GM23338 (cell line): ENCODE measurements around the gene PCSK2. TPM values are rescaled to one million over a fixed set of nuclear protein-coding genes. Genes with fewer than 3 reads are reported as not detected.

Source experiments
- ATAC-seq: fragments of 200-7000 bp; cut with Tn5 transposase; 3 replicates; pipeline ENCODE4 v1.9.1; 2020
- DNase-seq: peaks from one replicate; pipeline ENCODE4 v3.0.0-alpha.2; 2015; ENCODE audit warnings: low spot score
- H2AFZ ChIP-seq: fragments of 200-600 bp; sonication (generic); 2 replicates; pipeline ENCODE4 v1.8.0; 2016; ENCODE audit warnings: antibody characterized with exemption, mild to moderate bottlenecking, moderate library complexity
- H3F3A ChIP-seq: fragments of 200-600 bp; sonication (generic); replicated peaks from 2 replicates; pipeline ENCODE4 v1.8.0; 2017; ENCODE audit warnings: antibody characterized with exemption, mixed run types, low read depth
- H3K27ac ChIP-seq: fragments of 200-600 bp; sonication (generic); 2 replicates; pipeline ENCODE4 v1.6.1; 2016; ENCODE audit warnings: low read depth
- H3K27me3 ChIP-seq: fragments of 200-600 bp; sonication (generic); 2 replicates; pipeline ENCODE4 v1.8.0; 2016; ENCODE audit warnings: mild to moderate bottlenecking, mixed run types, moderate library complexity; ENCODE audit not compliant: insufficient read depth
- H3K36me3 ChIP-seq: fragments of 200-600 bp; sonication (generic); 2 replicates; pipeline ENCODE4 v1.8.0; 2016; ENCODE audit warnings: mild to moderate bottlenecking; ENCODE audit not compliant: insufficient read depth
- H3K4me1 ChIP-seq: fragments of 200-600 bp; sonication (generic); 2 replicates; pipeline ENCODE4 v1.8.0; 2016; ENCODE audit warnings: mild to moderate bottlenecking, moderate library complexity; ENCODE audit not compliant: insufficient read depth
- H3K4me2 ChIP-seq: fragments of 200-600 bp; sonication (generic); 2 replicates; pipeline ENCODE4 v1.7.1; 2017; ENCODE audit warnings: mixed run types
- H3K4me3 ChIP-seq: fragments of 200-600 bp; sonication (generic); 2 replicates; pipeline ENCODE4 v1.6.1; 2016; ENCODE audit warnings: mixed run types
- H3K79me2 ChIP-seq: fragments of 200-600 bp; sonication (generic); replicated peaks from 2 replicates; pipeline ENCODE4 v1.8.0; 2017; ENCODE audit warnings: mild to moderate bottlenecking; ENCODE audit not compliant: insufficient read depth
- H3K9me2 ChIP-seq: fragments of 200-600 bp; sonication (generic); 2 replicates; pipeline ENCODE4 v1.8.0; 2017; ENCODE audit not compliant: insufficient read depth
- H4K20me1 ChIP-seq: fragments of 200-600 bp; sonication (generic); replicated peaks from 2 replicates; pipeline ENCODE4 v1.8.0; 2017; ENCODE audit warnings: mild to moderate bottlenecking; ENCODE audit not compliant: insufficient read depth
- H3K27ac Mint-ChIP-seq: 2 replicates; pipeline ENCODE4 v1.8.0; 2020; ENCODE audit warnings: inconsistent platforms, mild to moderate bottlenecking, moderate library complexity, mixed read lengths
- H3K27me3 Mint-ChIP-seq: 3 replicates; pipeline ENCODE4 v1.8.0; 2022; ENCODE audit warnings: low read depth, mild to moderate bottlenecking, moderate library complexity, mixed read lengths, inconsistent platforms; ENCODE audit not compliant: insufficient read depth, poor library complexity
- H3K36me3 Mint-ChIP-seq: 3 replicates; pipeline ENCODE4 v1.8.0; 2021; ENCODE audit warnings: low read depth, mild to moderate bottlenecking, inconsistent platforms, moderate library complexity, mixed read lengths
- H3K4me1 Mint-ChIP-seq: 3 replicates; pipeline ENCODE4 v1.8.0; 2020; ENCODE audit warnings: mild to moderate bottlenecking, inconsistent platforms, mixed read lengths
- H3K4me3 Mint-ChIP-seq: 3 replicates; pipeline ENCODE4 v1.8.0; 2021; ENCODE audit warnings: moderate library complexity, mild to moderate bottlenecking, inconsistent platforms, mixed read lengths
- H3K9me3 Mint-ChIP-seq: 3 replicates; pipeline ENCODE4 v1.8.0; 2020; ENCODE audit warnings: moderate library complexity, mild to moderate bottlenecking, inconsistent platforms, mixed read lengths
- CTCF ChIP-seq, 2 experiments: fragments of 200-600 bp in 1 of 2; sonication (generic) in 1 of 2; conservative IDR thresholded peaks; 2 replicates each; pipeline versions ENCODE4 v1.5.1 to v1.6.1; 2016 to 2017; ENCODE audit warnings: antibody characterized with exemption in 2 of 2, low read depth in 2 of 2, mild to moderate bottlenecking in 2 of 2, moderate library complexity in 1 of 2
- NANOG ChIP-seq: IDR thresholded peaks from 2 replicates; pipeline ENCODE4 v1.6.1; 2016; ENCODE audit warnings: antibody characterized with exemption, borderline replicate concordance
- POLR2AphosphoS5 ChIP-seq: IDR thresholded peaks from 2 replicates; pipeline ENCODE4 v1.6.1; 2016; ENCODE audit warnings: antibody characterized with exemption, low read depth
- STAT1 ChIP-seq: IDR thresholded peaks from one replicate; pipeline ENCODE4 v1.6.1; 2016; ENCODE audit warnings: antibody characterized with exemption; ENCODE audit not compliant: unreplicated experiment
- ZNF114 ChIP-seq: fragments of 250-450 bp; sonication (Bioruptor Pico); IDR thresholded peaks from 2 replicates; pipeline ENCODE4 v1.5.0; 2020; ENCODE audit warnings: mild to moderate bottlenecking, moderate library complexity
- ZNF462 ChIP-seq: fragments of 250-450 bp; sonication (Bioruptor Pico); IDR thresholded peaks from 2 replicates; pipeline ENCODE4 v1.5.0; 2020; ENCODE audit warnings: mild to moderate bottlenecking, moderate library complexity
- polyA plus RNA-seq: library from polyadenylated mRNA; unstranded; fragments of >200 nt; fragmentation: Nextera tagmentation; extraction: Ambion mirVana; gene quantifications from 2 replicates; pipeline ENCODE4 v1.2.1, GENCODE V29; 2016
- total RNA-seq: library from RNA; depleted of rRNA; stranded (reverse); fragments of >200 nt; shearing (Covaris generic); gene quantifications from 2 replicates; pipeline ENCODE4 v1.2.3, GENCODE V29; 2014

Gene PCSK2
- total and polyA plus RNA-seq, 2 experiments from 2014 or later: 0.37 to 1.1 TPM

- Mint-ChIP-seq H3K4me3 (no peak overlapping the region), H3K27ac (no peak overlapping the region), H3K27me3 (peaks cover 5% of the 10 kb centered on the region), H3K4me1 (no peaks in the 10 kb centered on the region), H3K36me3 (no peaks in the 10 kb centered on the region), H3K9me3 (no peaks in the 10 kb centered on the region; the same call in 2 of the 3 replicates)
- H2AFZ ChIP-seq: no peak overlapping the region
- H3K4me3 ChIP-seq: no peak overlapping the region
- no peaks in the 10 kb centered on the region for H3K27me3 ChIP-seq
- no peaks in the 10 kb centered on the region for H3K79me2 ChIP-seq
- TF ChIP-seq CTCF (conservative IDR thresholded peaks at IDR 0.05; ENCODE audit: low read depth in 2 of 2): no peak
- TF ChIP-seq STAT1: no peak
- no peak for TF ChIP-seq NANOG
- no peak for TF ChIP-seq ZNF114 (CRISPR knock-in tag)
- TF ChIP-seq POLR2AphosphoS5: no peak
- no peak for TF ChIP-seq ZNF462 (CRISPR knock-in tag)
- H3K4me2 ChIP-seq: no peak overlapping the region
- no peak for DNase-seq
- no peaks in the 10 kb centered on the region for H4K20me1 ChIP-seq
- H3K36me3 ChIP-seq: no peaks in the 10 kb centered on the region
- H3F3A ChIP-seq: no peaks in the 10 kb centered on the region
- H3K9me2 ChIP-seq: peaks cover 20% of the 10 kb centered on the region
- ATAC-seq: no peak
- H3K27ac ChIP-seq: no peak overlapping the region
- no peaks in the 10 kb centered on the region for H3K4me1 ChIP-seq
These were observed 123.5 kb downstream of the PCSK2 start for GRCh38 chr20:17350321-17350720.
